HFF-Myc (cell line): ENCODE data around the gene ITGA2.

Experiments used
- DNase-seq: peaks from one replicate; pipeline ENCODE4 v3.0.0-alpha.2; 2011; ENCODE audit warnings: low read depth; ENCODE audit errors: extremely low read depth
- H3K4me3 ChIP-seq: replicated peaks from 2 replicates; pipeline ENCODE4 v1.5.1; 2011; ENCODE audit warnings: low read depth, mild to moderate bottlenecking, control low read depth, low read length
- CTCF ChIP-seq: IDR thresholded peaks from 2 replicates; pipeline ENCODE4 v1.5.1; 2012; ENCODE audit warnings: mild to moderate bottlenecking, low read depth, low read length, control low read depth; ENCODE audit errors: missing control alignments

Gene ITGA2

GRCh38 chr5:52995095-52995494, 5.9 kb downstream of the ITGA2 start:
- no peak for TF ChIP-seq CTCF
- no peak overlapping the region for H3K4me3 ChIP-seq
- DNase-seq, result no peak

GRCh38 chr5:52995914-52996313, 6.8 kb downstream of the ITGA2 start:
- DNase-seq, result no peak
- H3K4me3 ChIP-seq, result no peak overlapping the region
- no peak for TF ChIP-seq CTCF

GRCh38 chr5:52996979-52997378, 7.8 kb downstream of the ITGA2 start:
- DNase-seq, result no peak
- no peak overlapping the region for H3K4me3 ChIP-seq
- no peak for TF ChIP-seq CTCF

- DNase-seq, result no peak
- TF ChIP-seq CTCF, result no peak
- no peak overlapping the region for H3K4me3 ChIP-seq
Measured at GRCh38 chr5:52997424-52997823, 8.3 kb downstream of the ITGA2 start.

GRCh38 chr5:52998552-52999313, 9.6 kb downstream of the ITGA2 start:
- no peak for DNase-seq
- no peak overlapping the region for H3K4me3 ChIP-seq
- TF ChIP-seq CTCF, result no peak

- H3K4me3 ChIP-seq, result no peak overlapping the region
- no peak for DNase-seq
- TF ChIP-seq CTCF, result no peak
Measured at GRCh38 chr5:52999344-52999949, 10.3 kb downstream of the ITGA2 start.

GRCh38 chr5:53001541-53001940, 12.4 kb downstream of the ITGA2 start:
- no peak for TF ChIP-seq CTCF
- no peak for DNase-seq
- H3K4me3 ChIP-seq, result no peak overlapping the region
